Activated CD4-positive, alpha-beta T cell treated with anti-CD3 and anti-CD28 coated beads, Interleukin-2, Interleukin-4, amounts not matched to agents 100 ng/mL and 50 ng/mL, durations not matched to agents 16 hours and 8 hours (primary cell): Measurements from ENCODE around the gene ZSWIM1.
"Not testable (repeated sequence)": the region's sequence is repeated elsewhere in the genome, so short reads cannot be mapped to it uniquely, and the experiment has no call there.

Experiments
- DNase-seq: peaks from one replicate; pipeline ENCODE4 v3.0.0-alpha.2; 2020; ENCODE audit warnings: low spot score

Gene ZSWIM1

DNA sequence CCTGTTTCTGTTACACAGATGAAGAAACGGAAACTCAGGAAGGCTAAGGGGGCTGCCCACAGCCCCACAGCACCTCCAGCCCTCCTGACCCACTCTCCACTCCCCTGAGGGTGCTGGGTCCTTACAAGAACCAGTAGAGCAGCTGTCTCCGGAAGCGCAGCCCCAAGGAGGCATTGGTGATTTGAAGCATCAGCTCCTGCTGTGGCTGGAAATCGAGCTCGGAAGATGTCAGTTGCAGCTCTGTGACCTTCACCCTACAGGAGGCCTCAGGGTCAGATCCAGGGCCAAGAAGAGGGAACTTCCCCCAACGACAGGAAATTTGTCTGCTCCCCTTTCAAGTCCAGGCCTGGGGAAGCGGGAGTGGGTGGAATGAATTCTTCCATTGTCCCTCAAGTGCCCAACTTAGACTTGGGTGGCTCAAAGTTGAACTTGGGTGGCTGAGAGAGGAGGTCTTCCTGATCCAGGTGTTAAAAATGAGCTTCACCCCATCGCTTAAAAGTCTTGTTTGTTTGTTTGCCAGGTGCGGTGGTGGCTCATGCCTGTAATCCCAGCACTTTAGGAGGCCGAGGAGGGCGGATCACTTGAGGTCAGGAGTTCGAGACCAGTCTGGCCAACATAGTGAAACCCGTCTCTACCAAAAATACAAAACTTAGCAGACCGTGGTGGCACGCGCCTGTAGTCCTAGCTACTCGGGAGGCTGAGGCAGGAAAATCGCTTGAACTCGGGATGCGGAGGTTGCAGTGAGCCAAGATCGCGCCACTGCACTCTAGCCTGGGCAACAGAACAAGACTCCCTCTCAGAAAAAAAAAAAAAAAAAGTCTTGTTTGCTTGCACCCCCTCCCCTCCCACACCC lies 29.0 kb downstream of the ZSWIM1 start:
- DNase-seq: no peak

DNA sequence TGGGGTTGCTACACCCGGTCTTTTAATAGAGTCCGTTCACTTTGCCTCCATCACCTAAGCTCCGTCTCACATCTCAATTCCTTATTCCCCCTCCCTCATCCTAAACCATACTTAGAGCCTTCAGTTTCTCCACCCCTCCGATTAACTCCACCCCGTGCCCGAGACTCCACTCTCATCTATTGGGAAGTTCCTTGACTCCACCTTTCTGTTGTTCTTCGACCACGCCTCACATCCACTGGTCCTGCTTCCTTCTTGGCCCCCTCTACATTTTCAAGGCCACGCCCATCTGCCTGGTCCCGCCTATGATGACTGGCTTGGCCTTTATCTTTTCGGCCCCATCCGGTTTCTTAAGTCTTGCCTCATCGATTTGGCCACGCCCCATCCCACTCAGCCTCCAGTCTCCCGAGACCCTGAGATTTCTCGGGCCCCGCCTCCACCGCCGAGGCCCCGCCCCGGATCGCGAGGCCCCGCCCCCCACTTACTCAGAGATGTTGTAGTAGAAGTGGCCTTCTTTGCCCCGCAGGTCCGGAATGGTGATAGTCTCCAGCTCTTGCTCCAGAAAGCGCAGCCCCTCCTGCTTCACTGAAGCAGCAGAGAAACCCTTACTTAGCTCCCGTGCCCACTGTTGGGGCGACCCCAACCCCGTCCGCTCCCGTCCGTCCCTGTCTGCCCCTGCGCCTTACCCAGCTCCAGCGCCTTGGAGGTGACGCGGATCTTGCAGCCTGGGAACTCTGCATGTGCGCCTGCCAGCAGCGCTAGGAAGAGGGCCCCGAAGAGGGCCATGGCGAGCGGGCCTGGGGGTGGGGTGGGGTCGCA lies 29.9 kb downstream of the ZSWIM1 start:
- peak; percentile 96 for DNase-seq

DNA sequence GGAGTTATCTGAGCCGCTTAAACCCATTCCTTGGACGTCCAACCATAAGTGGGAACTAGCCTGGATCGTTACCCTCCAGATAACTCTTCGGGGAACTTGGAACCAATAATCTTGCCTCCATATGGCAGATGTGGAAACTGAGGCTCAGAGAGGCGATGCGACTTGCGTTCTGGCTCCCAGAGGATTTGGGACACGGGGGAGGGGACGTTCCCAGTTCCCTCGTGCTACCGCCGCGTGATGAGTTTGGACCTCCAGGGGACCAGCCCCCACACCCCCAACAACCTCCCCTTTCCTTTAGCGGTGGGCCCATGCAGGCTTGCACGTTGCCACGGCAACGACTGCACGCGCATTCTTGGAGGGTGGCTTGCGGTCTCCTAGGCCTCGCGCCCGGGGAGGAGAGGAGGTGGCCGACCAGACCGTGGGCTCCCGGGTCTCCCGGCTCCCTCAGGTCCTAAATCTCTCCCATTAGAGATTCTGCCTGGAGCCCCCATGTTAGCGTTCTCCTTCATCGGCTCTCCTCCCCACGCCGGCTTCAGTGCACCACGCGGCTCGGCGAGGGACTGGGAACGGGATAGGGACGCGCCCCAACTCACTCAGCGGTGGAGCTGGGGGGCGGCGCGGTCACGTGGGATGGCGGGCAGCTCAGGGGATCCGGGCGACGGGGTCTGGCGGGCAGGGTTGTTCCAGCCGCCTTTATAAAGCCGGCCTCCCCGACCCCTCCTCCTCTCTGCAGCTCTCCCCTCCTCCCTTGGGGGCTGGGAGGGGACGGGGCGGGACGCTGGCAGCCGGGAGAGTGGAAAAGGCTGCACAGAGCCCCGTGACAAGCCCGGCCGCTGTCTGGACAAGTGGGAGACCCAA lies 30.7 kb downstream of the ZSWIM1 start, which contains the start of gene PLTP:
TSS of gene PLTP (minus strand) at position 670 of the 858 bp plus-strand sequence. CDS start 703 bp downstream, outside the sequence.
- no peak for DNase-seq

DNA sequence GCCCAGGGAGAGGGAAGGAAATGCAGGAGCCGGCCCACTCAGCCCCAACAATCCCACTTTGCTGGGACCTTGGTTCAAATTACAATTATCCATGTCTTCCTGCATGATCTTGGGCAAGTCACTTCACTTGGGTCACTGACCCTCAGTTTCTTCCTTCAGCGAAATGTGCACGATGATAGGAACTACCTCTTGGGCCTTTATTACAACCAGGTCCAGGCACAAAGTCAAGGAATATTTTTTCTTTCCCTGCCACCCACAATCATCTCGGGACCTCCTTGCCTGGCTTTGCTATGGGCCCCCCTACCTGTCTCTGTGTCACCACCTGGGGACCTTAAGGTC lies 31.3 kb downstream of the ZSWIM1 start:
- no peak for DNase-seq

DNA sequence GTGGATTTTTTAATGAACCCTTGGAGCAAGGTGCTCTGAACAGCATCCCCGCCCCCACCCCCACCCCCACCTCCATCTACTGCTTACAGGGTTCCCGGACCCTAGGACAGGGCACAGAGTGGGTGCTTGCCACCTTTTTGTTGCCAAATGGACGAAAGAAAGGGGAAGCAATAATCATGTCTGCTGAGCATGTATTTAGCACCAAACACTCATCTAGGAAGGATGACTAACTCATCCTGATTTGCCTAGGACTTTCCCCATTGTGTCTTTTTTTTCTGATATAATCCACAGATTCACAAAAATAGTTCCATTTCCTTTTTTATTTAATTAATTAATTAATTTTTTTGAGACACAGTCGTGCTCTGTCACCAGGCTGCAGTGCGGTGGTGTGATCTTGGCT lies 32.1 kb downstream of the ZSWIM1 start:
- DNase-seq: no peak

DNA sequence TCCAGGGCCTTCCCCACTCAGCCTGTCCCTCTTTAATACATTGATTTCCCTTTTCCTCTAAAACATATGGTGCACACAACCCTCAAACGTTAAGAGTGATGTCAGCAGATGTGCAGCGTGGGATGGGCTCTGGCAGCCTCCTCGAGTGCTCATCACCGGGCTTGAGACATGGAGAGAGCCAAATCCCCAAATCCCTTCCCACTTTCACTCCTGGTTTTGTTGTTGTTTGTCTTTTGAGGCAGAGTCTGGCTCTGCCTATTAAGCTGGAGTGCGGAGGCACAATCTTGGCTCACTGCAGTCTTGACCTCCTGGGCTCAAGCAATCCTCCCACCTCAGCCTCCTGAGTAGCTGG lies 36.7 kb downstream of the ZSWIM1 start:
- DNase-seq: no peak

DNA sequence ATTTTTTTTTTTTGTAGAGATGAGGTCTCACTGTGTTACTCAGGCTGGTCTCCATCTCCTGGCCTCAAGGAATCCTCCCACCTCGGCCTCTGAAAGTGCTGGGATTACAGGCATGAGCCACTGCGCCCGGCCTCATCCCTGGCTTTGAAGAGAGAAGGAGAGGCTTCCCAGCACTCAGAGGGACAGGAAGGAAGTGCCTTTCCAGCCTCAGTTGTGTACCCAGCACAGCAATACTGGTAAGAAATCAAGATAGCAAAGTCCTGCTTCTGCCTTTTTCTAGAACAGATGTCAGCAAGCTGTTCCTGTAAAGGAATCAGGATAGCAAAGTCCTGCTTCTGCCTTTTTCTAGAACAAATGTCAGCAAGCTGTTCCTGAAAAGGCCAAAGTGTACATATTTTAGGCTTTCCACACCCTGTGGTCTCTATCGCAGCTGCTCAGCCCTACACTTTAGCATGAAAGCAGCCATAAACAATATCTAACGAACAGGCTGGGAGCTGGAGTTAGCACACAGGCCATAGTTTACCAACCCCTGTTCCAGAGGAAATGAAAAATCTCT lies 37.2 kb downstream of the ZSWIM1 start:
- DNase-seq: no peak

DNA sequence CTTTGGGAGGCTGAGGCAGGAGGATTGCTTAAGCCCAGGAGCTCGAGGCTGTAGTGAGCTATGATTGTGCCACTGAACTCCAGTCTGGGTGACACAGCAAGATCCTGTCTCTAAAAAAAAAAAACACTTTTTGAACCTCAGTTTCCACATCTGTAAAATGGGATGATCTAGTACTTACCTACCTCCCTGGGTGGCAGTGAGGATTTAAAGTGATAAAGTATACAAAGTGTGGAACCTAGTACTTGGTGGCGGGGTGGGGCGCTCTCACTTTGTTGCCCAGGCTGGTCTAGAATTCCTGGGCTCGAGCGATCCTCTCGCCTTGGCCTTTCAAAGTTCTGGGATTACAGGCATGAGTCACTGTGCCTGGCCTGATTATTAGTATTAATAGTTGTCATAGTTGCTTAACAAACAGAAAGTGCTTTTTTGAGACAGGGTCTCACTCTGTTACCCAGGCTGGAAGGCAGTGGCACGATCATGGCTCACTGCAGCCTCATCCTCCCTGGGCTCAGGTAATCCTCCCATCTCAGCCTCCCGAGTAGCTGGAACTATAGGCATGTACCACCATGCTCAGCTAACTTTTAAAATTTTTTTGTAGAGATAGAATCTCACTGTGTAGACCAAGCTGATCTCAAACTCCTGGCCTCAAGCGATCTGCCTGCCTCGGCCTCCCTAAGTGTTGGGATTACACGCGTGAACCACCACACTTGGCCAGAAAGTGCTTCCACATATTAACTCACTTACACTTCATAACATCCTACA lies 37.9 kb downstream of the ZSWIM1 start:
- no peak for DNase-seq

DNA sequence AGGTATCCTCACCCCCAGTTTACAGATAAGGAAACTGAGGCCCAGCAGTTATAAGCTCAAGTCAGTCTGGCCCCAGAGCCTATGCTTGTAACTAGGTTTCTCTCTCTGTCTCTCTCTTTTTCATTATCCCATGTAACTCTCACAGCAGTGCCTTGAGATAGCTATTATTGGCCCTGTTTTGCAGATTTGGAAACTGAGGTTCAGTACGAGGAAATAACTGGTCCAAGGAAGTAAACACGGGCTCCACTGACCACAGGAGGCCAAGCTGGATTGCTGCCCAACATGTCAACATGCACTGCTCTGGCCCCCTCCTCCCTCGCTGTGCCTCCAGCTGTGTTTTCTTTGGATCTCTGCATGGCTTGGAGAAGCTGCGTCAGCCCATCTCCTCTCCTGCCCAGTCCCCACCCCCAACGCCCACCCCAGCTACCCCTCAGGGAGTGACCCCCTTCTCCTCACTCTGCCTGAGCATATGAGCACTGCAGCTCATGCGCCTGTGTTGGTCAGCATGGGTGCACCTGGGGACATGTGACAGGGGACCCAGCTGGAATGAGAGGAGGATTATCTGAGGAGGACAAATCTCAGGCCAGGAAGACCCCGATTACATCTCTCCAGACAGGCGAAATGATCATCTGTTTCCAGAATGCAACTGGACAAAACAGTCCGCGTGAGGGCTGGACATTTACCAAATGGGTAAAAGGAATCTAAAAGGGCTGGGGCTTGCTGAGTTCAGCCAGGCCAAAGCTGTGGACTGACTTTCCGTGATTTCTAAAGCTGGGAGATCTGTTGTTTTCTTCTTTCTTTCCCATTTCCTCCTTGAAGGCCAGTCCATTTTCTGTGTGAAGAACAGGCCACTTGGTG lies 38.7 kb downstream of the ZSWIM1 start:
- no peak for DNase-seq

DNA sequence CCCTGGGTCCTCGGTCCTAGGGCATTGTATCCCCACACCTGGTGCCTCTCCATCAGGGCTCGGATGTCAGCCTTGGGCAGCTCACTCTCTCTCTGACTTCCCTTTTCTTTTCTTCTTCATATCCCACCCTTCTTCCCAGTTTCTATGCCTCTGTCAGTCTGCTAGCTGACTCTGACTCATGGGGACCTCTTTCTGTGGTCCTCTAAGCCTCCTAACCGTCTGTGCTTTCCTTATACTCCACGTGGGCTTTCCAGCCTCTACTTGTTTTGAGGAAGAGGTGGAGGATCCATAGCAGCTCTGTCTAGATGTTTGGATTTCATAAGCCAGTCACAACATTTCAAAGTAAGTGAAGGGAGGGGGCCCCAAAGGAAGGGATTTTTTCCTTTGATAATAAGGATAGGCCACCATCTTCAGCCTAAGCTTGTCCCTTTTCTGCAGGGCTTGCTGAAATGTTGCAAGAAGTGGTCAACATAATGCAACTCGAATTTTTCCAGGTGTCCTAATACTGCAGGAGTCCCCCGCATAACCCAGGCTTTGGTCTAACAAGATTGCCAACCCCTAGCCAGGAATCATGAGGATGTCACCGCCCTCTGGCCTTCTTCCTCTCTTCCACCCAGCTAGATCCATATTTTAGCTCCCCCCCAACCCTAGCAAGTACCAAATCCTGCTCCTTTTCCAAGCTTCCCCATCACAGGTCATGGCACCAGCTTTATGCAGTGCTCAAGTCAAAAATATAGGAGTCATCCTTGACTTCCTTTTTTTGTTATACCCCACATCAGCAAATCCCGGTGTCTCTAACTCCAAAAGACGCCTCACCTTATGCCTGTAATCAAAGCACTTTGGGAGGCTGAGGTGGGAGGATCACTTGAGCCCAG lies 39.7 kb downstream of the ZSWIM1 start:
- no peak for DNase-seq

DNA sequence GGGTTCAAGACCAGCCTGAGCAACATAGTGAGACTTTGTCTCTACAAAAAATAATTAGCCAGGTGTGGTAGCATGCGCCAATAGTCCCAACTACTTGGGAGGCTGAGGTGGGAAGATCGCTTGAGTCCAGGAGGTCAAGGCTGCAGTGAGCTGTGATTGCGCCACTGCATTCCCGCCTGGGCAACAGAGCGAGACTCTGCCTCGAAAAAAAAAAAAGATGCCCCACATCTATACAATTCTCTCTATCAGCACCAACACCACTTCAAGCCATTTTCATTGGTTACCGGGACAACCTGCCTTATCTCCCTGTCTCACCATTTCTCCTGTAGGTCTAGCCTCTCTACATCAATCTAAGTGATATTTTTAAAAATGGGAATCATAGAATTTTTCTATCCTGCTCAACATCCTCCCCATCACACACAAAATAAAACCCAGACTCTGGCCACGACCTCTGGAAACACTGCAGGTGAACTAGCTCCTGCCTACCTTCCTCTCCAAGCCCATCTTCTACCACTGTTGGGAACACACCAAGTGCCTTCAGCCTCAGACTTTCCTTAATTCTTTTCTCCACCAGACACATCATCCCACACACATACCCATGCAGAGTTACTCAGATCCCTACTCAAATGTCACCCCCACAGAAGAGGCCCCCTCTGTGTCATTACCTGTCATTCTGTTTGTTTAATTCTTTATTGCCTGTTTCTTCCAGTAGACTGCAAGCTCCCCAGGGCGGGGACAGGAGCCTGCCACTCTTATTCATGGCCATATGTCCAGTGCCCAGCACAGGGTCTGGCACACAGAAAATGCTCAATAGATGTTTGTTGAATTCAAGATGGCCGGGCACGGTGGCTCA lies 40.5 kb downstream of the ZSWIM1 start:
- no peak for DNase-seq

DNA sequence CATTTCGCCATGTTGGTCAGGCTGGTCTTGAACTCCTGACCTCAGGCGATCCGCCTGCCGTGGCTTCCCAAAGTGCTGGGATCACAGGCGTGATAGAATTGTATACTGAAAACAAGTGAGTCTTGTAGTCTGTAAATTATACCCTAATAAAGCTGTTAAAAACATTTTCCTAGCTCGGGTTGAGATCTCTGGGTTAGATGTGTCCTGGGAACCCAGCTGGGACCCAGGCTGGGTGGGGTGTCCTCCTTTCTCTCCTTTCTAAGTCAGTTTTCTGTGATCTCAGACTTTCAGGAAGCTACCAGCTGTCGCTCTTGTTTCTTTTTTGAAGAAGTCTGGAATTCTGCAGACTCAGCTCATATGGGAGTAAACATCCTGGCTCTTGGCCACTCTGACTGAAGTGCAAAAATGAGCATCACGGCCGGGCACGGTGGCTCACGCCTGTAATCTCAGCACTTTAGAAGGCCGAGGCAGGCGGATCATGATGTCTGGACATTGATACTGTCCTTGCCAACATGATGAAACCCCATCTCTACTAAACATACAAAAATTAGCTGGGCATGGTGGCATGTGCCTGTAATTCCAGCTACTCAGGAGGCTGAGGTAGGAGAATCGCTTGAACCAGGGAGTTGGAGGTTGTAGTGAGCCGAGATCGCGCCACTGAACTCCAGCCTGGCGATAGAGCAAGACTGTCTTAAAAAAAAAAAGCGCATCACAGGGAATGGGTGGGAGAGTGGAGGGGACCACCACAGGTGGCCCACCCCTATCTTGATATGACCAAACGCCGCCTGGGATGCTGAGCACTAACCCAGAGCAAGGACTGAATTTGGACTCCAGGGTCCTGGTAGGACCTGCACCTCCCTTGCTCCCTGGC lies 43.6 kb downstream of the ZSWIM1 start:
- DNase-seq: no peak

DNA sequence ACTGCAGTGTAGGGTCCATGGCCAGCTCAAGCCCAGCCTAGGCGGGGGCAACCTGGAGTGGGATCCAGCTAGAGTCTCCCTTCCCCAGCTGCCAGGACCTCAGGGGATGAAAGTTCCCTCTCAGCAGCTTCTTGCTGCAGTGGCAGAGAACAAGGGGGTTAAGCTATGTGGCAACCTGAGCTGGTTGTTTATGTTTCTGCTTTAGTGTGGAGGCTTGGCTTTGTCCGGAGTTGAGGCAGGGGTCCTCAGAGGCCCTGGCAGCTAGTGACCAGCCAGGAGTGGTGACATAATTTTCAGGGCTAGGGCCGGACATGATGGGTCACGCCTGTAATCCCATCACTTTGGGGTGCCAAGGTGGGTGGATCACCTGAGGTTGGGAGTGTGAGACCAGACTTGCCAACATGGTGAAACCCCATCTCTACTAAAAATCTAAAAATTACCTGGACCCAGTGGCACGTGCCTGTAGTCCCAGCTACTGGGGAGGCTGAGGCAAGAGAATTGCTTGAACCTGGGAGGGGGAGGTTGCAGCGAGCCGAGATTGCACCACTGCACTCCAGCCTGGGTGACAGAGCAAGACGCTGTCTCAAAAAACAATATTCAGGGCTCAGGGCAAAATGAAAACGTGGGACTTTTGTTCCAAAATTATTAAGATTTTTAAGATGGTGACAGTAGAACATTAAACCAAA lies 44.9 kb downstream of the ZSWIM1 start:
- no peak for DNase-seq

DNA sequence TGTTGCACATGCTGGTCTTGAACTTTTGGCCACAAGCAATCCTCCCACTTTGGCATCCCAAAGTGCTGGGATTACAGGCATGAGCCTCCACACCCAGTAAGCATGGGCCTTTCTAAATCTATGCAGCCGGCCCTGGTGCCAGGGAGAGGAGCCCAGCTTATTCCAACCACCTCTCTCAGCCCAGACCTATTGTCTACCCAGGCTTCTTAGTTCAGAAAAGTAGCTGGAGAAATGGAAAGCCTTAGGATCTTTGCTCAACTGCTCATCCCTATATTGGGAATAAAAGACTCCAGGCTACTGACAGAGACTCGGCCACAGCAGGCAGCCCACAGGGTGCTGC lies 45.7 kb downstream of the ZSWIM1 start:
- no peak for DNase-seq

DNA sequence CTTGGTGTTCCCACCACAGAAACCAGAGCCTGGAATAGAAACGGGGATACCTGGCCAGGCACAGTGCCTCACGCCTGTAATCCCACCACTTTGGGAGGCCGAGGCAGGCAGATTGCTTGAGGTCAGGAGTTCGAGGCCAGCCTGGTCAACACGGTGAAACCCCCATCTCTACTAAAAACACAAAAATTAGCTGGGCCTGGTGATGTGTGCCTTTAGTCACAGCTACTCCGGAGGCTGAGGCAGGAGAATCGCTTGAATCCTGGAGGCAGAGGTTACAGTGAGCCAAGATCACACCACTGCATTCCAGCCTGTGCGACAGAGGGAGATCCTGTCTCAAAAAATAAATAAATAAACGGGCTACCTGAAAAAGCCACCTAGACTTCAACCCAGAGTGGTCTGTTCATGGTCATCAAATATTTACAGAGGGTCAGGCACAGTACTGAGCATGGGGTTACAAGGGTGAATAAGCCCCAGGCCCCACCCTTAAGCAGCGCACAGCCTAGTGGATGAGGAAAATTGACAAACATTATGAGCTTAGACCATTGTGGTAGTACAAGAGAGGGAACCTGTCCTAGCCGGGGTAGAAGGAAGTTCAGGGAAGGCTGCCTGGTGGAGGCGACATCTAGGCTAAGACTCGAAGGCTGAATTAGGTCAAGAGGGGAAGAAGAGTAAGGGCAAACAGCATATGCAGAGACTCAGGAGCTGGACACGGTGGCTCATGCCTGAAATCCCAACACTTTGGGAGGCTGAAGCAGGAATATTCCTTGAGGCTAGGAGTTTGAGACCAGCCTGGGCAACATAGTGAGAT lies 46.2 kb downstream of the ZSWIM1 start:
- DNase-seq: no peak

DNA sequence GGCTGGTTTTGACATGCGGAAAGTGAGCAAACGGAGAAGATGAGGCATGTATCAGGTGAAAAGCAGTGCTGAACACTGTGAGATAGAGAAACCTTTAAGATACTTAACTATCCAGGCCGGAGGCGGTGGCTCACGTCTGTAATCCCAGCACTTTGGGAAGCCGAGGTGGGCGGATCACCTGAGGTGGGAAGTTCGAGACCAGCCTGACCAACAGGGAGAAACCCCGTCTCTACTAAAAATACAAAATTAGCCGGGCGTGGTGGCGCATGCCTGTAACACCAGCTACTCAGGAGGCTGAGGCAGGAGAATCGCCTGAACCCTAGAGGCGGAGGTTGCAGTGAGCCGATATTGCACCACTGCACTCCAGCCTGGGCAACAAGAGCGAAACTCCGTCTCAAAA lies 50.7 kb downstream of the ZSWIM1 start:
- not testable (repeated sequence) for DNase-seq
